Measurements from ENCODE around the gene CD109.
"Not testable (repeated sequence)": the region's sequence is repeated elsewhere in the genome, so short reads cannot be mapped to it uniquely, and the experiment has no call there.

Gene CD109

DNA sequence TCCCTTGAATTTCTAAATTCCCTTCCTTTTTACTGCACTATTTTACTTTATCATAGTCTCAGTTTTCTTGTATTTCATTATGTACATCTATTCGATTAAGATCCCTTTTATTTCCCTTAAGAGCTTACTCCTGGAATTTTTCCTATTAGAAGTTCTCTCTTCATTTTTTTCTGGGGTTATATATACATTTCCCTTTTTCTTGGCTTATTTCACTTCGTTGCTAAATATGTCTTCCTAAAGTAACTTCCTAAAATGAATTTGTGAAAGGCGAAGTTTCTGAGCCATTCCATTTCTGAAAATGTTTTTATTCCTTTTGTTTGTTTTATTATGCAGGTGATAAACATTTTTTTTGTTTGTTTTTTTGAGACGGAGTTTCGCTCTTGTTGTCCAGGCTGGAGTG, 5.9 kb upstream of the CD109 start:
- DNase-seq: no peak

DNA sequence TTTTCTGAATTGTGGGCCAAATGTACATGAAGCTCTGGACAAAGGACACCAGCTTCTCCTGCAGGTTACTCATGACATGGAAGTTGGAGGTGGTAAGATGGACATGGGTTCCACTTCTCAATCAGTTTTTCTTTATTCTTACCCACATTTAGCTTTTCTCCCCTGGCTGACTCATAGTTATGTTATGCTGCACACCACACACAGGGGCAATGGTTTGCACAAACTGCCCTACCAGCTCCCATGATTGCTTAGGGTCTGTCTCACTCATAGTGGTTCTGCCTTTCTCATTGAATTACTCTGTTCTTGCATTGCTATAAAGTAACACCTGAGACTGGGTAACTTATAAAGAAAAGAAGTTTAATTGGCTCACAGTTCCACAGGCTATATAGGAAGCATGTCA, 4.5 kb upstream of the CD109 start:
- DNase-seq: no peak

DNA sequence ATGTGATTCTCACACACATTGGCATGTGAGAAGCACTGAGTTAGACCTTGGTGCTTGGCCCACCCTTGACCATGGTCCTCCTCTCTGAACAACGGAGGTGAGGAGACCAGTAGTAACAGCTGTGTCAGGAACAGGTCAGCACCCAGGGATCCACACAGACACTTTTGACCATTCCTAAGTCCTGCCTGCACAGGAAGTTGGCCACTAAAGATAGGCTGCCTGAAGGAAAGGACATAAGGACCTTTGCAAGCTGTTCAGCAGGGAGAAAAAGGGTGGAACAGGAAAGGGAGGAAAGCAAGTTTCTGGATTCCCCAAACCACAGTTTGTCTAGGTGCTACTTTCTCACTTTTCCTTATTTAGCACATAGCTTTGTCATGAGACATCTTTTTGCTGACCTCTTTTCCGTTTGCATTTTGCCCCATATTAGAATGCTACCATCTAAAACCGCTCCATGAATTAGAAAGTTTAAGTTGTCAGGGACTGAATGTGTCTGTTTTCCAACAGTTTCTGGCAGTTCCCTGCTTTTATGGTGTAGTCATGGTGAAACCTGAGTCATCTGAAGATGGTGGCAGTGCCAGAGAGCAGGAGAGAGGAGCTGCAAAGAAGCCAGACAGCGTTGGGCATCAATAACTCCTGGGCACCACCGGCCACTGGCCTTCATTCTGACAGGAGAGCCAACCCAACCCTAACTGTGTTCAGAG, 1.1 kb upstream of the CD109 start:
- no peak for DNase-seq

DNA sequence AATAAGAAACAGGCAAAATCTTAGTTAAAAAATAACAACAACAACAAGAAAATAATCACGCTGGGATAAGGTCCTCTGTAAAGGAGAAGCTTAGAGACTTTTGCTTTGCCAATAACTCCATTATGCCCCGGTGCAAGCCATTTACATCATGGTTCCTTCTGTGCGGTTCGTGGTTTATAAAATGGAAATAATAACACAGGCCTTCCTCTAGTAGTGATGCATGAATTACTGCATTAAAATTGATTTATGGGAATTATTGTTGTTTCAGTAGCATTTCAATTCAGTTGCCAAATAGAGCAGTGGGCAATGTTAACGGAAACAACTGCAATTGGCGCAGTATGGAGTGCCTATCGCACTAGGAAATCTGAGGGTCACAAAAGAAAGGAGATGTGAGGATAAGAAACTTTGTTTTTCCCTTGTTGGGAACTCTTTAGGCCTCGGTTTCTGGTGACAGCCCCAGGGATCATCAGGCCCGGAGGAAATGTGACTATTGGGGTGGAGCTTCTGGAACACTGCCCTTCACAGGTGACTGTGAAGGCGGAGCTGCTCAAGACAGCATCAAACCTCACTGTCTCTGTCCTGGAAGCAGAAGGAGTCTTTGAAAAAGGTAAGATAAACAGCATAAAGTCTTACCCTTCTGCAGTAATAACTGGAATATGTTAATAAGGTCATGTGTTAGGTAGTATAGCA, 1.1 kb downstream of the CD109 start:
- no peak for DNase-seq

DNA sequence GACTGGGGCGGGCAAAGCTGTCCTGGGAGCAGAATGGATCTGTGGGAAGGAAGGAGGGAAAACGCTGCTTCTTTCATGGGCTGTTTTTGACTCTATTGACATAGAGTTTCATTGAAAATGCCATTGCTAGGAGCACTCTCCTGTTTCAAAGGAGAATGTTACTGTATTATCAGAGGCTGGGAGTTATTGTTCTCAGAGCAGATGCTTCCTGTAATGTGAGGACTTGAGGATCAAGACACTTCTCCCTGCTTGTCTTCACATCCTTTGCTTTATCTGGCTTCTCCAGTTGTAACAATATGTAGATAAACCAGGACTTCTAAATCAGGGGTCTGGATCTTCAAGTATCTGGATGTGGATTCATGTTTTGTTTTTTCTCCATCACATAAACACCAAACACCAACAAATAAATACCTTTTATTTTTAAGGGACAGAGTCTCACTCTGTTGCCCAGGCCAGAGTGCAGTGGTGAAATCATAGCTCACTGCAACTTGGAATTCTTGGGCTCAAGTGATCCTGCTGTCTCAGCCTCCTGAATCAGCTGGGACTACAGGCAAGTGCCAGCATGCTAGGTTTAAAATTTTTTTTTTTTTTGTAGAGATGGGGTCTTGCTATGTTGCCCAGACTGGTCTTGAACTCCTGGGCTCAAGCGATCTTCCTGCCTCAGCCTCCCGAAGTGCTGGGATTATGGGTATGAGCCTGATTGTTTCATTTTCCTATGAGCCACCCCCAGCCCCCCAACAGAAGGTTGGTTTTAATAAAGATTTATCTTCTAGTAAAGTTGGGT, 3.9 kb downstream of the CD109 start:
- DNase-seq: no peak

DNA sequence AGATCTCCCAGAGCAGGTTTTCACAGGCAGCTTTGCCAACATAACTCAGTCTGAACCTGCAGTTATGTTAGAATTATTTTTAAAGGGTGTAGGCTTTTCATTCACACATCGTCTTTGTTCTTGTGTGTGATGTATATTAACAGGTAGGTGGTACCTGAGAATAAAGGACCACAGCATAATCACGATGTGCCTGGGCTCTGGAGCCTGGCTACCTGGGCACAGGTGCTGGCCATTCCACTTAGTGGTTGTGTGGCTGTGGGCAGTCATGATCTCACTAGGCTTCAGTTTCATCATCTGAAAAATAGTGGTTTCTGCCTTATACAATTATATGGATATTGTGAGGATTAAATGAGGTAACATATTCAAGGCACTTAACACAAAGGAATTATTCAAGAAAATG, 6.4 kb downstream of the CD109 start:
- DNase-seq: no peak

DNA sequence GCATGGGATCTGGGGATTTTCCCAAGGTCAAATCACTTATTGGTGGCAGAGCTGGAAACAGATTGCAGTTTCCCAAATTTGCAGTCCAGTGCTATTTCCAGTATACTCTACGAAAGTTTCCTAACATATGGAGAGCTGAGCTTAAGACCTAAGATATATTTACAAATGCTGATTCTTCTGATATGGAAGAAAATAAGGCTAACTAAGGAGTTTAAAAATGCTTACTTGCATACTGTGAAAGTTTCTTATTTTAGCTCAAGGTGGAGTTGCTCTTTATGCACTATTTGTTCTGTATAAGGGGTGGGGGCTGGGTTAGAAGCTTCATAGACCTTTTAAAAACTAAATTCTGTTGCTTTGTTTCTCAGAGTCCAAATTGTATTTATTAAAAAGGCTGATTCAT, 7.5 kb downstream of the CD109 start:
- no peak for DNase-seq

DNA sequence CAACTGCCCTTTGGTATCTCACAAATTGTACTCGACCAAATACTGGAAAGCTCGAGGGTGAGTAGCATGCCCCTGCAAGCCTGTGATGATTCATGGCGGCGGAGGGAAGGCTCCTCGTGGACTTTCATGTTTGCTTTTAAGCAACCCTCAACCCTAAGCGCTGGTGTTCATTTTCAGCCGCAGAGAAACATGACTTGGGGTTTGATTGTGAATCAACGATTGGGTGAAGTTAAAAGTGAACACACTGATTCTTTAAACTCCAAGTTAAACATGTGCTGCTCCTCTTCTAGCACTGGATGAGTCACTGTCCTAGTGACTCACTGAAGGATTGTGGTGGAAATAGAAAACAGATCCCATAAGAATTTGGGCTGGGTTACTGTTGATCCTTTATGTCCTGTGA, 8.3 kb downstream of the CD109 start:
- no peak for DNase-seq

DNA sequence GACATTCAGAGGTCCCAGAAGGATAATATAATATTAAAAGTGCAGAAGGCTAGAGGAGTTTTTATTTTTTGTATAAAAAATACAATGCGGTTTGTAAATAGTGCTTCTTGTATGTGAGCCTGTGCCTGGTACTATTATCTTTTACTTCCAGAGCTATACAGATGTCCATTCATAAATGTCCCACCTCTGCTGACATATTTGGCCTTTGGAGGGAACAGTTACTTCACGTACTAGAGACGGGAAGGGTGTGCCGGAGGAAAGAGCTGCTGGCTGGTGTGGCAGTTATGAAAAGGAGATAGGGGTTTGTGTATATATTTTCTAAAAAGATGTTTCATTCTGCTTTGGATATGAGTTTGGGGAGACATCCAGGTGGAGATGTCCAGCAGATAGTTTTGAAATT, 8.8 kb downstream of the CD109 start:
- DNase-seq: no peak

DNA sequence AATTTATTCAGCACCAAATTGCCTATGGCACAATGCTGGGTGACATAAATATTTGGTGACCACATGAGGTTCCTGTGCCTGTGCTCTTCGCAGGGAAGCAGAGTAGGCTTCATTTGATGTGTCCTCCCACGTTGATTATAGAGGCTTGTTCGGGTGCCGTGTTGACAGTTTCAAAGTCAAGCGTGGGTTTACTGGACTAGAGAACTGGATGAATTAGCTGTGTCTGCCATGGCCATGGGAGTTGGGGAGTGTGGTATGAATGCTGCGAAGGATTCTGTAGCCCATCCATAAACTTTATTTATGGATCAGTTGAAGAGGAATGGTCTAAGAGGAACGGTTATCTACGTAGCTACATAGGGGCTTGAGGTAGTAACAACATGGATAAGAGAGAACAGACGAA, 11.0 kb downstream of the CD109 start:
- DNase-seq: no peak

DNA sequence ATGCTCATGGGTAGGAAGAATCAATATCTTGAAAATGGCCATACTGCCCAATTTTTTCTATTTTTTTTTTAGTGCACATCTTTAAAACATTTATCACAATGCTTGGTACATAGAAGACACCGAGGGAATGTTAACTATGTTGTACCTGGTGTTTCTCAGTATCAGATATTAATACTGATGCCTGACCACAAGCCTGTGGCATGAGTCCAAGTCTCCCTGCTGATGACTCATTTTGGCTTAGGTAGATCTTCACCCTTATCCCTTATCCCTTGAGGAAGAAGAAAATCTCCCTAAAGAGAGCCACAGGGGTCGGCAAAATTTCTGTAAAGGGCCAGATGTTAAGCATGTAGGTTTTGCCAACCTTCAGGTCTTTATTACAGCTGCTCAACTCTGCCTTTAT, 14.5 kb downstream of the CD109 start:
- DNase-seq: no peak

DNA sequence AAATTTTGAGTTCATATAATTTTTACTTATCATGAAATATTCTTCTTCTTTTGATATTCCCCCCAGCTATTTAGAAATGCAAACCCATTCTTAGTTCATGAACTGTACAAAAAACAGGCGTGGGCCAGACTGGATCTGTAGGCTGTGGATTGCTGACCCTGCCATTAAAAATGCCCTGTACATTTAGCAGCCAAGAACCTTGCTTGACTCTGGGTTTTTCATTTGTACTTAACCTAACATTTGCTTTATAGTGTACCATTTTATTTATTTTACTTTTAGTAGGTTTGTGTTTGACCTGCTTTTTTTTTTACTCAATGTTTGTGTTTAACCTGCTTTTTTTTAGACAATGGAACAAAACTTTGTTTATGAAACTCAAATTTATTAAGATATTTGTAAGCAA, 14.9 kb downstream of the CD109 start:
- no peak for DNase-seq

DNA sequence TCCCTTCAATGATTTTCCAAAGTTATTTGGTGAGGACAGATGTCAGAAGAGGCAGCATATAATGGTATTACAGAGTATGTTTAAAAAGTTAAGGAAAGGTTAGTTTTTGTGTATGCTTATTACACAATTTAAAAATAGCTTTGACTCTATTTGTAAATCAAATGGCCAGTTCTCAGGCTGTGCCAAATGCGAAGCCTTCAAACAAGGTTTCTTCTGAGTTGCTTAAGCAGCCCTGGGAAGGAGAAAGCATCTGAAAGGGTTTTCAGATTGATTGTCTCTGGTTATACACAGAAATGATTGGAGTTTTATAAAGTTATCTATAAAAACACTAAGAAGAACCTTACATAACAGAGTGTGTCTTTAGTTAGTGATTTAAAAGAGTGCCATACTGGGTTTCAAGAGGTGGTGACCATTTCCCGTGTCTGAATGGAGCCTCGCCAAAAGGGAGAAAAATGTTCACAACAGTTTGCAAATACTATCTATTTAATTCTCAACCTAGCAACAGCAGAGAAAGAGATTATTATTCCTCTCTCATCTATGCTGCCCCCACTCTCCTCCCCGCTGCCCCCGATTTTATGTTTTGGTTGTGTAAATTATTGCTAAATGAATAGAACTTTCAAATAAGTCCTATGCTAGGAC, 16.7 kb downstream of the CD109 start:
- DNase-seq: no peak

DNA sequence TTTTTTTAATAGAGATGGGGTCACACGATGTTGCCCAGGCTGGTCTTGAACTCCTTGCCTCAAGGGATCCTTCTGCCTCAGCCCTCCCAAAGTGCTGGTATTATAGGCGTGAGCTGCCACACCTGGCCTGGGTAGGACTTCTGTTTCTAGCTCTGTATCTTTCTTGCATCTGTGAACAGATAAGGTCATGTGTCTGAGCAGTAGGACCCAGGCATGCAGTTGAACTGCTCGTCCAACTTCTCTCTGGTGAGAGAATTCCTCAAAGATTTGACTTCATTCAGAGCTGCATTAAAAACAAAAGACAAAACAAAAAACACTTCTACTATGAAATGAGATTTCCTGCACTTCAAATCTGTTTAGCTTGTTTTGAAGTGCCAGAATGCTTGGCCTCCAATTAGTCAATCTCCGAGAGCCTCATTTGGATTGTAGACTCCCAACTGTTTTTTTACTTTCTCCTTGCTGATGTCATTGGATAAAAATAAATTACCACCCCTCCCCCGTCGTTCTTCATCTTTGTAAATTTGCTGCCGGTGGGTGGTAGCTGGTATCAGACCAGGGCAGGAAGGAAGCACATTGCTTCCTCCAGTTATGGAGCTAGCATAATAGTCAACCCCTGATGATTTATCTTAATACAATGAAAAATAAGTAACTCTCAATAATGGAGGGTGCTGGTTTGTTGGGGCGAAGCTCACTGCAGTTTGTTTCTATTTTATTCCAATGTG, 17.6 kb downstream of the CD109 start:
- DNase-seq: no peak

DNA sequence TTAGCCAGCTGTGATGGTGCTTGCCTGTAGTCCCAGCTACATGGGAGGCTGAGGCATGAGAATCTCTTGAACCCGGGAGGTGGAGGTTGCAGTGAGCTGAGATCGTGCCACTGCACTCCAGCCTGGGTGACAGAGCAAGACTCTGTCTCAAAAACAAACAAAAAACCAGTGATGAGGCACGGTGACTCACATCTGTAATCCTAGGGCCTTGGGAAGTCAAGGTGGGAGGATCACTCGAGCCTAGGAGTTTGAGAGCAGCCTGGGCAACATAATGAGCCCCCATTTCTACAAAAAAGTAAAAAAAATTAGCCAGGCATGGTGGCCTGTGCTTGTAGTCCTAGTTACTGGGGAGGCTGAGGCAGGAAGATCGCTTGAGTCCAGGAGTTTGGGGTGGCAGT, 19.1 kb downstream of the CD109 start:
- not testable (repeated sequence) for DNase-seq

DNA sequence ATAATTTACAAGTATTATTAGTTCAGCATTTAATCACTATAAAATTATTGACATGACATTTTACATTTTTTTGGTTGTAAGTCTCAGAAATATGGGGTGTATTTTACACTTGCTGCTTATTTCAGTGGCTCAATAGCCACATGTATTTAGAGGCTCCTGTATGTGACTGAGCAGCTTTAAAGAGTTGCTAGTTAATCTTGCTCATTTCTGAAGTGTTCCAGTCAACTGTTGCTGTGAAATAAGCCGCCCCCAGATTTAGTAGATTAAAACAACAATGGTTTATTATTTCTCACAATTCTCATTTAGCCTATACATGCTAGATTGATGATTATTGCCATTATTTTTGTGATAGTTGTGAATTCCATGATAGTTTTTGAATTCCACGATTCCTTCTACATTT, 23.0 kb downstream of the CD109 start:
- no peak for DNase-seq

DNA sequence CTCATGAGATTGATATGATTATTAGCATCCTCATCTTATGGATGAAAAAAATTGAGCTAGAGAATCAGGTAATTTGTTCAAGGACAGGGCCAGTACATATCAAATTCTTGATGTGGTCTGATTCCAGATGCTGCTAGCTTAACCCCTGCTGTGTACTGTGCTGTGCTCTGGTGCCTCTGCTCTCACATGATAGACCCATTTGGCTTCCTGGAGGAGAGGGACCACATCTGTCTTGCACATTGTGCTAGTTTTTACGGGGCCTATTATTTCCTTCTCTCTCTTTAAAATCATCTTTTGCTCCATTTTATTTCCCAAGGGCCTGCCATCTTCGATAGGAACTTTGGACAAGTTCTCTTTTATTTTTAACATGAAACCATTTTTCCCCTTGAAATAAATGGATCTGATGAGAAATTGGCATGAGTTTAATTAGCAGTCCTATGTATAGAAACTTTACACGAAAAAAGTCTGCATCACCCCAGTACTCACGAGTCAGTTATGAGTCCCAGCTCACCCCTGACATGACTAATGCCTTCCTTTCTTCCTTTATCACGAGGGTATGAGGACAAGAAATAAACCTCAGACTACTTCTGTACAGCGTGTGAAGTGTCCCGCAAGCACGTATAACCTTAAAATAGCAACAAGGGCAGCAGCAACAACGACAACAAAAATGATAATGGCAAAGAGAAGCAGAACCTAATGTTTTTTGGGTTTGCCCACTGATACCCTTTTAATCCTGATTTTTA, 26.5 kb downstream of the CD109 start:
- no peak for DNase-seq

DNA sequence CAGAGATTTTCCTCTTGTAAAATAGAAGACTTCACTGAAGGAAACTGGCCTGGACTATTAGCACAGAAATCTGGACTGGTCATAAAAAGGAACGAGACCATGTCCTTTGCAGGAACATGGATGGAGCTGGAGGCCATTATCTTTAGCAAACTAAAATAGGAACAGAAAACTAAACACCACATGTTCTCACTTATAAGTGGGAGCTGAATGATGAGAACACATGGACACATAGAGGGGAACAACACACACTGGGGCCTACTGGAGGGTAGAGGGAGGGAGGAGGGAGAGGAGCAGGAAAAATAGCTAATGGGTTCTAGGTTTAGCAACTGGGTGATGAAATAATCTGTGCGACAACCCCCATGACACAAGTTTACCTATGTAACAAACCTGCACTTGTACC, 27.5 kb downstream of the CD109 start:
- not testable (repeated sequence) for DNase-seq

DNA sequence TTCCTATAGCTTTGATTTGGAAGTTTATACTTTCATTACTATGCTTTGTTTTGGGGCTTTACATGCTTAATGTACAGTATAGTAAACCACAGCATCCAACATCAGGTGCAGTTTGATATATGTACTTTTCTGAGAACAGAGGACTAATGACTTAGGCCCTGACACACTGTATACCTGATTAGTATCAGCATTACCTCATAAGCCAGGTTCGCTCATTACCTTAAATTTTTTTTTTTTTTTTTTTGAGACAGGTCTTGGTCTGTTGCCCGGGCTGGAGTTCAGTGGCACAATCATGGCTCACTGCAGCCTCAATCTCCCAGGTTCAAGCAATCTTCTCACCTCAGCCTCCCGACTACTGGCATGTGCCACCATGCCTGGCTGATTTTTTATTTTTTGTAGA, 28.4 kb downstream of the CD109 start:
- no peak for DNase-seq

DNA sequence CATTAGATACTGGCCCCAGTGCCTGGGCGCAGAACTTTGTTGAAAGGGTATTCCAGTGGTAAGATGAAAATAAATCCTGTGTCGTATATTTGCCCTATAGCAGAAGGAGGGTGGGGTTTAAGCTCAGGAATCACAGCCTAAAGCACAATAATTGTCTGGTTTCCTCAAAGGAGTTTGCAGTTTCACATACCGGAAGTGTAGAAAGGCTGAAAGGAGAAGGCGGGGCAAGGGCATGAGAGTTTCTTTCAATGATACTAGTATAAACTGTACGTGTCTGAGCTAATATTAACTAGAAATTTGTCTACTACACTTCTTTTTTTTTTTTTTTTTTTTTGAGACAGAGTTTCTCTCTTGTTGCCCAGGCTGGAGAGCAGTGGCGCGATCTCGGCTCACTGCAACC, 29.2 kb downstream of the CD109 start:
- DNase-seq: not testable (repeated sequence)

DNA sequence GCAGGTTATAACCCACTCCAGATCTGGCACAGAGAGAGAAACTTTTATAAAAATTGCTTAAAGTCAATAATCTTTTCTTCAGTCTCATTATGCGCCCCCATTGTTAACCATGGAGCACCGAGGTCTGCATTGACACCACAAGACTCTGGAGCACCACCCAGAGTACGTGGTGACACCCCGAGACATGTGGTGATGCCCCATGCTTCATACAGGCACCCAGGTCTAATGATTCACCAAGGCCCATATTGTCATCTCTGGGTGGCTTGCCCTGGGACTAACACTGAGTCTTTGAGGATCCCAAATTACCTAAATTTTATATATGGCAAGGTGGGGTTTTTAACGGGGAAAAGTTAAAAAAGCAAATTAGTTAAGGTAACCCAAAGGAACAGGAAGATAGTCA, 31.1 kb downstream of the CD109 start:
- DNase-seq: no peak

DNA sequence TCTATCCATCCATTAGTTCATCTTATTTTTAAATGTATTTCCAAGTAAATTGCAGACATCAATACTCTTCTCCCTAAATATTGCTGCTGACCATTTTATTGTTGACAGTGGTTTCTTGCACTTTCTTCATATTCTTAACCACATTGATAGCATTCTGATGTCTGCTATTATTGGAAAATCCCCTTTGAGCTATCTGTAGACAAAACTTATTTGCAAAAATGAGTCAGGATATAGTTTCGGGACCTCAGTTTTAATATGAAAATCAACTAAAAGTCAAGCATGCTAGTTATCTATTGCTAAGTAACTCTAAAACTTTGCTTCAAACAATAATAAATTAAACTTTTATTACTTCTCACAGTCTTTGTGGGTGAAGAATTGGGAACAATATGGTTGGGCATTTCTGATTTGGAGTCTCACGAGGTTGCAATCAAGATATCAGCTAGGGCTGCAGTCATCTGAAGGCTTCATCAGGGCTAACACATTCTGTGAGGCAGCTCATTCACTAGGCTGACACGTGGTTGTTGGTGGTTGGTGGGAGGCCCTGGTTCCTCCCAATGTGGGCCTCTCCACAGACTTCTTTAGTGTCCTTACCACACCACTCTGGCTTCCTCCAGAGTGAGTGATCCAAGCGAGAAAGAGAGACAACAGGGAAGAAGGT, 32.7 kb downstream of the CD109 start:
- no peak for DNase-seq
